Right lung (tissue), 10 donors: ENCODE results near the gene C11orf98. TPM values are rescaled to one million over a fixed set of nuclear protein-coding genes. Genes with fewer than 3 reads are reported as not detected.
A peak's percentile ranks its signal among the peaks of the same experiment; 100 is the strongest.
"Not testable (repeated sequence)": the region's sequence is repeated elsewhere in the genome, so short reads cannot be mapped to it uniquely, and the experiment has no call there.

Source experiments
- DNase-seq, 2 donors: peaks; one replicate each; pipeline ENCODE4 v3.0.0-alpha.2; 2013
- long read RNA-seq, 8 donors: transcript quantifications; one replicate each; lab custom pipeline, GENCODE V29; 2026
- polyA plus RNA-seq, 5 donors: library from polyadenylated mRNA; unstranded; fragments of 120-200 nt; gene quantifications; one replicate each; pipeline versions ENCODE4 v1.2.1 to v1.2.3, GENCODE V29; 2013; ENCODE audit warnings: inconsistent platforms in 1 of 5, low replicate concordance in 1 of 5; ENCODE audit not compliant: insufficient read length in 5 of 5, insufficient read depth in 1 of 5

Gene C11orf98
- polyA plus RNA-seq, result 10 to 100 TPM; 45.9 to 64.1 (median 52.8) TPM
- long read RNA-seq, donor 1, transcript C11orf98-203 (3 exons, 774 nt), result minor isoform, 5 of 46 reads
- long read RNA-seq, donor 1, transcript C11orf98-201 (4 exons, 654 nt), result major isoform, 39 of 46 reads
- long read RNA-seq, donor 1, partial matches to known transcripts, result 0 of 46 reads
- long read RNA-seq, donor 1, other reads (novel, unspliced or antisense), result 0 of 46 reads
- long read RNA-seq, donor 2, transcript C11orf98-201 (4 exons, 654 nt), result major isoform, 25 of 31 reads
- long read RNA-seq, donor 2, partial matches to known transcripts, result 0 of 31 reads
- long read RNA-seq, donor 2, other reads (novel, unspliced or antisense), result 0 of 31 reads
- long read RNA-seq, donor 3, transcript C11orf98-201 (4 exons, 654 nt), result major isoform, 26 of 32 reads
- long read RNA-seq, donor 3, transcript C11orf98-203 (3 exons, 774 nt), result minor isoform, 5 of 32 reads
- long read RNA-seq, donor 3, partial matches to known transcripts, result 0 of 32 reads
- long read RNA-seq, donor 3, other reads (novel, unspliced or antisense), result 0 of 32 reads
- long read RNA-seq, donor 4, transcript C11orf98-201 (4 exons, 654 nt), result major isoform, 17 of 22 reads
- long read RNA-seq, donor 4, partial matches to known transcripts, result 0 of 22 reads
- long read RNA-seq, donor 4, other reads (novel, unspliced or antisense), result 0 of 22 reads
- long read RNA-seq, donor 5, transcript C11orf98-201 (4 exons, 654 nt), result major isoform, 42 of 58 reads
- long read RNA-seq, donor 5, transcript C11orf98-203 (3 exons, 774 nt), result minor isoform, 6 of 58 reads
- long read RNA-seq, donor 5, partial matches to known transcripts, result 8 of 58 reads
- long read RNA-seq, donor 5, other reads (novel, unspliced or antisense), result 0 of 58 reads
- long read RNA-seq, donor 6, transcript C11orf98-203 (3 exons, 774 nt), result minor isoform, 8 of 45 reads
- long read RNA-seq, donor 6, transcript C11orf98-201 (4 exons, 654 nt), result major isoform, 31 of 45 reads
- long read RNA-seq, donor 6, partial matches to known transcripts, result 5 of 45 reads
- long read RNA-seq, donor 6, other reads (novel, unspliced or antisense), result 0 of 45 reads
- long read RNA-seq, donor 7, transcript C11orf98-201 (4 exons, 654 nt), result major isoform, 29 of 35 reads
- long read RNA-seq, donor 7, transcript C11orf98-203 (3 exons, 774 nt), result minor isoform, 5 of 35 reads
- long read RNA-seq, donor 7, partial matches to known transcripts, result 0 of 35 reads
- long read RNA-seq, donor 7, other reads (novel, unspliced or antisense), result 0 of 35 reads
- long read RNA-seq, donor 8, transcript C11orf98-201 (4 exons, 654 nt), result major isoform, 10 of 10 reads
- long read RNA-seq, donor 8, partial matches to known transcripts, result 0 of 10 reads
- long read RNA-seq, donor 8, other reads (novel, unspliced or antisense), result 0 of 10 reads

DNA sequence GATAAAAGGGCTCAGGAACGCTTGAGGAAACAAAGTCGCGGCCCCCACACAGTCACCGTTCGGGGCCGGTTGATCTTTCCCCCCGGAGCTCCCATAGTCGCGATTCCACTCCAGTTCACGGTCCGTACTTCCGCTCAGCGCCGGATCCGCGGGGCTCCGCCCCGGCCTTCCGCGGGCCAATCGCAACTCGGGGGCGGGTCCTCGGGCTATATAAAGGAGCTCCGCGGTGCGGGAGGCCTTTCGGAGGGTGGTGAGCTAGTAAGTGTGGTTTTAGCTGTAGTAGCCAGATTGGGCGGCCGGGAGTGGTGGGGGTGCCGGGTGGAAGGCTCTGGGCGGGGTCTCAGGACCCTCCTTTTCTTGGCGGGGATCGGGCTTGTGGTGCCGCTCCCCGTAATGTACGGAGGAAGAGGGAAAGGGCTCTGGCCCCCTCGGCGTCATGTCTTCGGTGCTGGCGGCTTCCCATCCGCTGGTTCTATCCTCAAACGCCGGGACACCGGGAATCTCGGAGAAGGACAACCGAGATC is at the start of gene C11orf98, which contains the start of gene CSKMT:
Gene C11orf98, minus strand, starts transcription at position 136 of the 524 bp plus-strand sequence. Its CDS starts 41 bp downstream, at position 95.
Gene CSKMT, plus strand, starts transcription at position 238 of the 524 bp plus-strand sequence. CDS start 568 bp downstream, outside the sequence.
- peak; percentile 95 for DNase-seq

DNA sequence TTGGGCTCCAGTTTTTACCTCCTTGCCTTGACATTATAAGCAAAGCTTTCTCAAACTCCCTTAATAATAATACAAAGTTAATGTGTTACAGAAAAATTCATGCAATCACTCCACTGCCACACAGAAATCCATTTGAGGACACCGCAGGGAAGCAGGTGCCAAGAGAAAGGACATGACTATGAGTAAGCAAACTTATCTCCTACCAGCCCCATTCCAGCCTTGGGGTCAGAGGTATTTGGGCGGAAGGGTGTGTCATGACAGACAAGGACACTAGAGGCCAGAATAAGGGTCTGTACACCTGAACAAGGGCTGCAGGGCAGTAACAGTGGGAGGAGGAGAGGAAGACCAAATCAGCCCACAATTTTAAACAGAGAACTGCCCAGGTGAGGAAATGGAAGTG is 48.3 kb upstream of the C11orf98 start:
- no peak for DNase-seq

DNA sequence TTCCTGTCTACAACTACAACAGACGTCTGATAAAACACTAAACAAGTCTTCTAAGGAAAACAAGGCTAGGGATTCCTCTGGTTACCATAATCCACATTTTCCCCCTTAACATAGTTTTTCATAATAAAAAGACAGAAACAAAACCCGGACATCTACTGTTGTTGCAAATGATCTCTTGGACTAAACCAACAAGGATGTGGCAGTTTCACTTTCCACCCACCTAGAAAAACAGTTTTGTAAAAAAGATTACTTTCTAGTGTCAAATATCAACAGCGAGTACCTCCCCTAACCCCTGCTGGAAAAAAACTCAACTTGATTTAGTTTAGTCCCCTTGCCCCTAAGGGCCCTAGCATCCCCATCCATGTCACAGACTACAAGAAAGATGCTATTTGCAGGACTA is 47.9 kb upstream of the C11orf98 start:
- no peak for DNase-seq

DNA sequence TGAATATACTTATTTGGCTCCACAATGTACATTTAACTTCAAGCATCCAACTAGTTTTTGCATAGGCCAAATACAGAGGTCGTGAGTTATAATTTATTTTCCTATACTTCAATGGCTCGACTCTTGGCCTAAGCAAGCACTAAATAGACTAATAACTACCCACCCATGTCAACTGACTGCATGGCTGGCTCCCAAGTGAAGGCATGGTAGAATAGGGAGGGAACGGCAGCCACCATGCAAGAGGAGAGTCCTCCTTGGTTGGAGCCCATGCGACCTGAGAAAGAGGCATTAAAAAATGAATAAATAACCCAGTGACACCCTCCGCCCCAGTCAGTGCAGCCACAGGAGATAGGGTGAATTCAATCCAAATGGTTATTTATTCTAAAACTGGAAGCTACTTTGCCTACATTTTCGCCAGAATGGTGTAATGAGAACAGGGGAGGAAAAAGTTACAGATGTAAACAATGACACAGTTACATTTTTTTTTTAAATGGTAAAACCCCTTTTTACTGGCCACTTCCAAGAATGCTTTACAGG is 47.3 kb upstream of the C11orf98 start:
- DNase-seq, result no peak

DNA sequence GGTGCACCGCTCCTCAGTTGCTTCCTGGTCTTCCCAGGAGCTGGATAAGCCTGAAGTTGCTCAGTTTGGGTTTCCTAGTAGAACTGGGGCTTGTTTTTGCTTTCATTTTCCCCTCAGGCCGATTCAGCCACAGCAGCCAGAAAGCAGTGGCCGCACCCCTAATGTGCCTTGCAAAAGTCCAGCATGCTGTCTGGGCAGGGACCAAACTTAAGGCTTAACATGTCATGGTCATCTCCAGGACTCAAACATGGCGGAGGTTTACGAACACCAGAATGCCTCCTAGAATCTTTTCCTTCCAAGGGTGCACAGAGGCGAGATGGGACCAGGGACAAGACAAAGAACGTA is 45.0 kb upstream of the C11orf98 start:
- DNase-seq, result no peak

DNA sequence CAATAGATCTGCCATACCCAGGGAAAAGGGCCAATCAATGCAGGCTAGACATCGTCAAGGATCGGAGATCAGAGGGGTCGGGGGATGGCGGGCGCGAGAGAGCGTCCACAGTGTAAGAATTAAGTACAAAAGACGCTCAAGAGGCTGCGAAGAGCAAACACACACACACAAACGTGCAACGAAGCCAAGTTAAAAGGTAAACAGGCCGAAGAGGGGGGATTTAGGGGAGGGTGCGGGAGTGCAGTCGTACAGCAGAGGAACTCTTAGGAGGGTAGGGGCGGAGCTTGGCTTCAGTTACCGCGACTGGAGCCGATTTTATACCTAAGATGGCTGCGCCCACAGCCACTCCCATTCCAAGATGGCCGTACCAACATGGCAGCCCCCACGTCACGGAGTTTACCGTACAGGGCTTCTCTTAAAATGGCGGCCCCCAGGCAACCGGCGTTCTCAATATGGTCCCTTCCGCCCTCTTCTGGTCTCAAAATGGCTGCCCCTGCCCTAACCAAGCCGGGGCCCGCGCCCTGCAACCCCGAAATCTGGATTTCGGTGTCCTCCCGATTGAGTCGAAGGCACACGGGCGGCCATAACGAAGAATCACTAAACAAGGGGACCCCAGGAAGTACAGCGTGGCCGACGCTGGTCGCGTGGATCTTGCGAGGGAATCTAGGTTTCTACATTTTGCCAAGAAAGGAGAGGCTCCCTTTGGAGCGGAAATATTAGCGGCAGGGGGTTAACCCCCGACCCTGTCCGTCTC is 44.4 kb upstream of the C11orf98 start:
- DNase-seq, result peak; percentile 96 to 98

DNA sequence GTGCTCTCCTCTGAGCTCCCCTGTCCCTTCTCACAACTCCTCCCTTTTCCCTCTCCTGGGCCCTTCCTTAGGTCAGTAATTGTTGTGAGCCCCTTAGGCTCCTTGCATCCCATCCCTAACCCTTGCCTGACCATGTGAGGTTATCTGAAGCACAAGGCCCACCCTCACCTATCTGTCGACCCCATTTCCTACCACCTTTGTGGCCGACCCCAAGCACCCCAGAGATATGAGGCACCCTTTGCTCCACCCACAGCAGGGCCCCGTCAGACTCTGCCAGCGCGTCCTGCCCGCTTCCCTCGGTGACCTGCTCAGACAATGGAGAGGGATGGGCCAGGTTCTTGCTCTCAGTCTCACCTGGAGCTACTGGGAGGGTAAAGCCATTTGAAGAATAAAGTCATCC is 43.8 kb upstream of the C11orf98 start:
- DNase-seq, result no peak

DNA sequence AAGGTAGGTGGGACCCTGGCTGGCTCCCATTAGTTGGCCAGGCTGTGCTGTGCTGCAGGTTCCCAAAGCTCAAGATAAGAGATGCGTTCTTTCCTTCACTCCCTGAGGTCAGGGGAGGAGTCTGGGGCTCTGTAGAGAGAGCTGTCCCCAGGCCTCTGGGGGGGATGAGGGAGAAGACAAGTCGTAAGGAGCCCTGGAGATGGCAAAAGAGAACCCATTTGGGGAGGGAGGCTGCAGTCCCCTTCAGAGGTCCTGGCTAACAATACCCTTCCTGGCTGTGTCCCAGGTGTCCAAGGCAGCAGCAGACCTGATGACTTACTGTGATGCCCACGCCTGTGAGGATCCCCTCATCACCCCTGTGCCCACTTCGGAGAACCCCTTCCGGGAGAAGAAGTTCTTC is 43.4 kb upstream of the C11orf98 start:
- no peak for DNase-seq

DNA sequence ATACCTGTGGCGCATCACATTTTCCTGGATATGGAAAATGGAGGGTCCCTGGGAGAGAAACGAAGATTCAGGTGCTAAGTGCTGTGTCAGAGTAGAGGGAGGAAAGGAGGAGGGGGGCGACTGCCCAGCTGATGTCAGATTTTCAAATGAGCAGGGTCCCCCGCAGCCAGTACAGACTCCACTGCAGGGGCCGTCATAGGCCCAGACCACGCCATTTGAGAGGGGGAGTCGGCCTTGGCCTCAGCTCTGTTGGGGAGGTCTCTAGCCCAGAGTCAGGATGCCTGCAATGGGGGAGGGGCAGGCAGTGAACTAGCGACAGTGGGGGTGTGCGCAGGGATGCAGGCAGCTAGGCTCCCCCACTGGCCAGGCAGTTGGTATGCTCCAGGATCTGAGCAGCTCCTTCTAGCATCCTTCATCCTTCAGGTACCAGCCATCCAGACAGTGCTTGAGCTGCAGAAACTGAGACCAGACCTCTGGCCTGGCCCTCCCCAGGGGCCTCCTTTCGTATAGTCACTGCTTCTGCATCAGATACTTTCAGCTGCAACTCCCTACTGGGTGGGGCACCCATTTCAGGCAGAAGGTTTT is 42.4 kb upstream of the C11orf98 start, which contains the start of the genes BSCL2 and GNG3:
Gene BSCL2, minus strand, starts transcription at position 148 of the 585 bp plus-strand sequence. CDS start 229 bp downstream, outside the sequence.
Gene GNG3, plus strand, starts transcription at position 400 of the 585 bp plus-strand sequence. CDS start 620 bp downstream, outside the sequence.
- DNase-seq, result no peak

DNA sequence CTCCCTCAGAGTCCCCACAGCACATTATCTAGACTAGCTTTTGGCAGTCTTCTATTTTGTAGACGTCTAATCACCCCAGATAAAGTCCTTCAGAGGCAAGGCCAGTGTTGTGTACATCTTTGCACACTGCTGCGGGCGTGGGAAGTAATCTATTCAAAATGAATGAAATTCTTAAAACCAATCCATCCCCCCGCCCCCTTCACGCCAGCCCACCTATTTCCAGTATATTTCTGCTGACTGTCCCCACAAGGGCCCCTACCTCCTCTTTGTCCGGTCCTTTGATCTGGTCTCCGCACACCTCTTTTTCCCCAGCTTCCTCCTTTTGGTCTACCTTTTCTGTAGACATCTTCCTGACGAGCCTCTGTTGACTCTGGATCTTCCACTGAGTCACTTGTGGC is 41.8 kb upstream of the C11orf98 start:
- DNase-seq, result no peak

DNA sequence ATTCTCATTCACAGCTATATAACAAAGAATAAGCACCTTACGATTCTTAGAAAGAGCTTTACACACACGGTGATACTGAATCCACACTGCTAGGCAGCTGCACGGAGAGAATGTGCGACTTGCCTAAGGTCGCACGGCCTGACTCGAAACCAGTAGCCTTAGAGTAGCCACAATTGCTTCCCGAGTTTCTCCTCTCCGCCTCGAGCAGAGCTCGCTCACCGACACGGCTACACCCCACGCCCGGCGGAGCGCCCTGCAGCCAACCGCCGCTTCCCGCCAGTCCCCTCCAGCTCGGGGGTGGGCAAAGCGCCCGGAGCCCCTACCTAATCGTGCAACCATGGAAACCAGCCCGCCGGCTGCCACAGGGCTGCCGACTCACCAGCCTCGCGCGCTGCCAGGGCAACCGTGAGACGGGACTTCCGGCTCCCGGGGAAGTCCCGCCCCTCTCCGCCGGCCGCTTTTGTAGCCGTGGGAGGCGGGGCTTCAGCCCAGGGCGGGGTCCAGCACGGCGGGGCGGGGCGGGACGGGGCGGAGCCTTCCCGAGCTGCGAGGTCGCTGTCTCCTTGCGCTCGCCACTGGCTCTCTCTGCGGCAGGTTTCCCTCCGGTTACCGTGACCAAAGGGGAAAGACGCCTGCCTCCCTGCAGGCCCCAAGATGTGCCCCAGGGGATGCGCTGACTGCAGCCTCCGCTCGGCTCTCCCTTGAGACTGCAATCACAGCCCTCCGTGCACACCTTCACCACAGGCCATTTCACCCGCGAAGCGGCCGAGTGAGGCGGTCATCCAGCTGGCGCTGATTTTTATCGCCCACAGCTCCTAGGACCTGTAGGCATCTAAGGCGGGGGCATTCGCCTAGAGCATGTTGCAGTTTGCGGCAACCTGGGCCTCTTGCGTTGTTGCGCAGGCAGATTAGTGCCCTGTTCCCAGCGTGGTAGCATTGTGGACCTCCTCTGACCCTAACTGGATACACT is 41.2 kb upstream of the C11orf98 start:
- peak; percentile 91 to 92 for DNase-seq

DNA sequence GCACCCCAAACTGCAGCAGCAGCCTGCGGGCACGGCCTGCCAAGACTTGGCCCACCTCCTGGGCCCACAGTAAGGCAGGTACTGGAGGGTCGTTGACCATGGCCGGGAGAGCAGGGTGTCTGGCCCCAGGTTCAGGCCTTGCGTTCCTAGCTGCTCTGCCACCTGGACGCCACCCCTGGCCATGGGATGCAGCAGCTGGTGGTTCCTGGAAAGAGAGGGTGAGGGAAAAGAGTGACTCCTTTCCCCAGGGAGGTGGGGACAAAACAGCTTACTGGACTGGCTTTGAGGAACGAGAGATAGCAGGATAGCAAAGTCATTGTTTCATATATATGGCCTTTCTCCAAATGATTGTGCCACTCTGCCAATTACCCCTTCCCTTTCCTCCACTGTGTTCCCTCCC is 40.4 kb upstream of the C11orf98 start:
- no peak for DNase-seq

DNA sequence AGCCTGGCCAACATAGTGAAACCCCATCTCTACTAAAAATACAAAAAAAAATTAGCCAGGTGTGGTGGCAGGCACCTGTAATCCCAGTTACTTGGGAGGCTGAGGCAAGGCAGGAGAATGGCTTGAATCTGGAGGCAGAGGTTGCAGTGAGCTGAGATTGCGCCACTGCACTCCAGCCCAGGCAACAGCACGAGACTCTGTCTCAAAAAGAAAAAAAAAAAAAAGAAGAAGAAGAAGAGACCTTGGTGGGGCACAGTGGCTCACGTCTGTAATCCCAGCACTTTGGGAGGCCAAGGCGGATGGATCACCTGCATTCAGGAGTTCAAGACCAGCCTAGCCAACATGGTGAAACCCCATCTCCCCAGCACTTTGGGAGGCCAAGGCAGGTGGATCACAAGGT is 38.9 kb upstream of the C11orf98 start:
- not testable (repeated sequence) for DNase-seq

DNA sequence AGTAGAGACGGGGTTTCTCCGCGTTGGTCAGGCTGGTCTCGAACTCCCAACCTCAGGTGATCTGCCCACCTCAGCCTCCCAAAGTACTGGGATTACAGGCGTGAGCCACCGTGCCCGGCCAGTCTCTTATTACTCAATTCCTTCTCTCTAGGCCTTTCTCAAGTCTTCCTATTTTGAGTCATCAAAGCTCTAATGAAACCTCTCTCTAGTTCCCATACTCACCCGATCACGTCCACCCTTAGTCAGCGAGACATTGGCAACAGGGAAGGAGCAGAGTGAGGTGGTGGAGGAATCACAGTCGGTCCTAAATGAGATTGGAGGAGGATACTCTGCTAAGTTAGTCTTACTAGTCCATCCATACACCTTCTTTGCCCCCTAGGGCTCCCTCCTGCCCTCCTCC is 37.2 kb upstream of the C11orf98 start:
- DNase-seq, result no peak

DNA sequence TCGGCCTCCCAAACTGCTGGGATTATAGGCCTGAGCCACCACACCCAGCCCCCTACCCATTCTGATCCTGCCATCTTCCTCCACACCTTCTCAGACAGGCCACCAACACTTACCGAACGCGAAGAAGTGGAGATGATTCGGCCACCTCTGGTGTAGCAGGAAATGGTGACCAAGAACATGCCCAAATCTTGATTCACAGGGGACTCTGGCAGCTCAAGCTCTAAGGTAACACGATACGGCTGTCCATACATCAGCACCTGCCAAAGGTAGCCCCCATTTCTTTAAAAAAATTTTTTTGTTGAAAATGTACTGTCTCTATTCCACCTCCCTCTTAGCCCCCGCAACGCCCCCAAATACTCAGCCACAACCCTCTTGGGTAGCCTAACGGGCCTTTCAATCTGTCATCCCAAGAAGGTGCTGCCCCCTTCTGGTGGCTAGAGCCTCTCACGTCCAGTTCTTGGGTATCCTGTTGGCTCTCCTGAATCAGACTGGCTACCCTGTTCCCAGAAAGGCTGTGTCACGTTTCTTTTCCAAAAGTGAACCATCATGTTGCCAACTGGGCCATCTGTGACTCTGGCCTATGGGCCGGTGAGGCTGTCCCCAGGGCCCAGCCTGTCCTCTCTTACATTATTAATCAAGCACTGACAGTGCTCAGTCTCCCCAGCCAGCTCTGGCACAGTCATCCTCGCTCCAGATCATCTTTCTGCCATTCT is 29.6 kb upstream of the C11orf98 start:
- no peak for DNase-seq

DNA sequence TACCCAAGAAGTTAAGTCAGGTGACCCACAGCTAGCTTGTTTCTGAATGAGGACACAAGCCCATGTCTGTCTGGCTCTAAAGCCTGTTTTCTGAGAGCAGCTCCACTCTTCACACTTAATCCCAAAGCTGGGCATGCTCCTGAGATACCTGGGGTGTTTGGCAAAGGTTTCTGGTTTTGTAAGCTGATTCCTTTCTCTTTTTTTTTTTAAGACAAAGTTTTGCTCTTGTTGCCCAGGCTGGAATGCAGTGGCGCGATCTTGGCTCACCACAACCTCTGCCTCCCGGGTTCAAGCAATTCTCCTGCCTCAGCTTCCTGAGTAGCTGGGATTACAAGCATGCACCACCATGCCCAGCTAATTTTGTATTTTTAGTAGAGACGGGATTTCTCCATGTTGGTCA is 28.6 kb upstream of the C11orf98 start:
- not testable (repeated sequence) for DNase-seq

DNA sequence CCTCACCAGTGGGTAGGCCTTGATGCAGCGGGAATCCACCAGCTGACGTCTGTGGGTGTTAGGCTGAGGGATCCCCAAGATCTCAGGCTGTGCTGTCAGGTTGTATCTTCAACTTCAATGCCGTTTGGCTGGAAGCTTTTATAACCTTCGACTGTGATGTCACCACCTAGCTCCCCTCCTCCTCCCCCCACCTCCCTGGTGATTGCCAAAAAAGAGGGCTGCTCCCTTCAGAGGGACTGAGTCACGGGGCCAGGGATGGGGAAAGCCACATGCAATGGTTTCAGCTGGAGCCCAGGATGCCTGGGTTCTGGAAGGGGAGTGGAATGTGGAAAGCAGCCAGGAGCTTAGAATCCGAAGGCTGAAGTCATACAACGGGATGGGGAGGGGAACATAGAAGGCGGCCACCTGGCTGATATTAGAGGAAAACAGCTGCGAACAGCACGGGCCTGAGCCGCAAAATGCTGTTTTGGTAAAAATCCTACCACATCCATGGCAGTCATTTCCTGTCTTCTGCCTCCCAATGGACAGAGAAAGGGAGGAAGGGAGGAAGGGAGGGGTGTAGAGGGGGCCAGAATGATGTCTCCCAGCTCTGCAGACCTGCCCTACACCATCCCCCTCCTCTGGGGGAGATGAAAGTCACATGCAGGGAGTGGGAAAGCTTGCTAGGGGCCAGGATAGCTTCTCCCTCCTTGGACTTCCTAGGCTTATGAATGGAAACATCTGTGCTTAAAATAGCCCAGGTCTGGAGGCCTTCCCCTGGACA is 24.6 kb upstream of the C11orf98 start, which contains the start of gene LRRN4CL:
Gene LRRN4CL, minus strand, starts transcription at position 110 of the 763 bp plus-strand sequence. CDS start 1,022 bp downstream, outside the sequence.
- no peak for DNase-seq
